HG02970 (cell line): Measurements from ENCODE around the gene KLK1.

Source experiments
- ATAC-seq: cut with Tn5 transposase; IDR thresholded peaks from one replicate; pipeline ENCODE4 v1.9.1; 2021; ENCODE audit warnings: mild to moderate bottlenecking, moderate library complexity, moderate number of reproducible peaks; ENCODE audit not compliant: unreplicated experiment, low FRiP score

Gene KLK1

GRCh38 chr19:50823389-50824042 lies at the start of gene KLK1:
KLK1 (minus strand) TSS chr19:50823787; CDS start chr19:50823748, 39 bp downstream.
- ATAC-seq: no peak

GRCh38 chr19:50873056-50873455 lies 49.5 kb upstream of the KLK1 start, which contains the start of gene KLK2:
KLK2 (plus strand) TSS chr19:50873439; CDS start chr19:50873474, 35 bp downstream.
- no peak for ATAC-seq

GRCh38 chr19:50870417-50871089 lies 47.0 kb upstream of the KLK1 start:
- no peak for ATAC-seq

- no peak for ATAC-seq
These were observed 45.9 kb upstream of the KLK1 start for GRCh38 chr19:50869479-50869878.

- no peak for ATAC-seq
These were observed 38.1 kb upstream of the KLK1 start for GRCh38 chr19:50861496-50862286.

GRCh38 chr19:50861010-50861409 lies 37.4 kb upstream of the KLK1 start:
- ATAC-seq: no peak

GRCh38 chr19:50859849-50860248 lies 36.3 kb upstream of the KLK1 start:
- no peak for ATAC-seq

GRCh38 chr19:50858886-50859285 lies 35.3 kb upstream of the KLK1 start:
- ATAC-seq: no peak

- no peak for ATAC-seq
These were observed 33.8 kb upstream of the KLK1 start for GRCh38 chr19:50857366-50857765.

GRCh38 chr19:50854636-50855410 lies 31.2 kb upstream of the KLK1 start, which contains the start of gene KLK3:
KLK3 (plus strand) TSS chr19:50854915; CDS start chr19:50854956, 41 bp downstream.
- no peak for ATAC-seq

GRCh38 chr19:50851620-50852019 lies 28.0 kb upstream of the KLK1 start:
- ATAC-seq: no peak

GRCh38 chr19:50850738-50851137 lies 27.2 kb upstream of the KLK1 start:
- ATAC-seq: no peak

GRCh38 chr19:50844296-50844935 lies 20.8 kb upstream of the KLK1 start:
- no peak for ATAC-seq

GRCh38 chr19:50843701-50844221 lies 20.2 kb upstream of the KLK1 start:
- ATAC-seq: no peak

GRCh38 chr19:50843205-50843604 lies 19.6 kb upstream of the KLK1 start:
- no peak for ATAC-seq

- no peak for ATAC-seq
These were observed 18.5 kb upstream of the KLK1 start for GRCh38 chr19:50842130-50842529.

GRCh38 chr19:50839712-50840655 lies 16.4 kb upstream of the KLK1 start:
- no peak for ATAC-seq

- ATAC-seq: no peak
These were observed 14.7 kb upstream of the KLK1 start for GRCh38 chr19:50838239-50838638.

- ATAC-seq: no peak
These were observed 13.7 kb upstream of the KLK1 start for GRCh38 chr19:50837300-50837699.
